Choroid plexus epithelial cell (primary cell): Measurements from ENCODE around the gene CCSAP.

ENCODE experiments used
- DNase-seq: peaks from one replicate; pipeline ENCODE4 v3.0.0-alpha.2; 2010; ENCODE audit warnings: low read depth
- H3K4me3 ChIP-seq: 2 replicates; pipeline ENCODE4 v1.5.1; 2011; ENCODE audit warnings: low read depth, mild to moderate bottlenecking, control low read depth, low read length, moderate library complexity
- TF ChIP-seq, protein P1 (sequence below): conservative IDR thresholded peaks from 2 replicates; pipeline ENCODE4 v1.5.1; 2011; ENCODE audit warnings: low read depth, mild to moderate bottlenecking, control low read depth, inconsistent platforms, low read length, moderate library complexity

Gene CCSAP

DNA sequence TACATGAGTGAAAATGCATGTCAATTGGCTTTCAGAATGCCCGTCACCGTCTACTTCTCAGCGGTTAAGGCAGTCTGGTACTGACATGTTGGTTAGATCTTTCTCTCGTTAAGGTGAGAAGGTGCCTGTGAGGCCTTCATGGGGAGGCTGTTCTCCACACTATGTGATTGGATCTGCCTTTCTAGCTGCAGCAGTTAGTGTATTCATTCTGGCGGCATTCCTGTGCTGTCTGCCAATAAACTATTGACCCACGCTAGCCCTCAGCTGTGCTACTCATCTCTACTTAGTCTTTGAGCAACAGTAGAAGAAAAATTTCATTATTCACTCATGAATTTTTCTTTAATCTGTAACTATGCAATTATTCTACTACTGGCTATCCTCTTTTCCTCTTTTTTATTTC, 32.0 kb downstream of the CCSAP start:
- TF ChIP-seq, protein P1, sequence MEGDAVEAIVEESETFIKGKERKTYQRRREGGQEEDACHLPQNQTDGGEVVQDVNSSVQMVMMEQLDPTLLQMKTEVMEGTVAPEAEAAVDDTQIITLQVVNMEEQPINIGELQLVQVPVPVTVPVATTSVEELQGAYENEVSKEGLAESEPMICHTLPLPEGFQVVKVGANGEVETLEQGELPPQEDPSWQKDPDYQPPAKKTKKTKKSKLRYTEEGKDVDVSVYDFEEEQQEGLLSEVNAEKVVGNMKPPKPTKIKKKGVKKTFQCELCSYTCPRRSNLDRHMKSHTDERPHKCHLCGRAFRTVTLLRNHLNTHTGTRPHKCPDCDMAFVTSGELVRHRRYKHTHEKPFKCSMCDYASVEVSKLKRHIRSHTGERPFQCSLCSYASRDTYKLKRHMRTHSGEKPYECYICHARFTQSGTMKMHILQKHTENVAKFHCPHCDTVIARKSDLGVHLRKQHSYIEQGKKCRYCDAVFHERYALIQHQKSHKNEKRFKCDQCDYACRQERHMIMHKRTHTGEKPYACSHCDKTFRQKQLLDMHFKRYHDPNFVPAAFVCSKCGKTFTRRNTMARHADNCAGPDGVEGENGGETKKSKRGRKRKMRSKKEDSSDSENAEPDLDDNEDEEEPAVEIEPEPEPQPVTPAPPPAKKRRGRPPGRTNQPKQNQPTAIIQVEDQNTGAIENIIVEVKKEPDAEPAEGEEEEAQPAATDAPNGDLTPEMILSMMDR: no peak
- DNase-seq: peak; percentile 20
- no peak overlapping the region for H3K4me3 ChIP-seq

DNA sequence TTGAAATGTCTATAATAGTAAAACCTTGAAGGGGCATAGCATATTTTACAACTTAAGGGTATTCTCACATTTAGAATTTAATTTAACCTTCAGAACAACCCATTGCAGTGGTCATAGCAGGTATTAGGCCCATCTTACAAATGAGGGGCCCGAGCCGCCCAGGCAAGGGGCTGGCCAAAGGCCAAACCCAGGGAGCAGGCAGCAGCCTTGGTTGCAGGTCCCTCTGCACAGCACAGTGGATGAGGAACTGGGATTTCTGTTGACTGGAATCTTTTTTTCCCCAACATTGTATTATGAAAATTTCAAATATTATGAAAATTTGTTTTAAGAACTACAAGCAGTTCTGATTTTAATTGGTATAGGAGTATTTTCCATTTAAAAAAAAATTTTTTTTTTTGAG, 33.2 kb downstream of the CCSAP start:
- DNase-seq: no peak
- no peak overlapping the region for H3K4me3 ChIP-seq
- TF ChIP-seq, protein P1: no peak

DNA sequence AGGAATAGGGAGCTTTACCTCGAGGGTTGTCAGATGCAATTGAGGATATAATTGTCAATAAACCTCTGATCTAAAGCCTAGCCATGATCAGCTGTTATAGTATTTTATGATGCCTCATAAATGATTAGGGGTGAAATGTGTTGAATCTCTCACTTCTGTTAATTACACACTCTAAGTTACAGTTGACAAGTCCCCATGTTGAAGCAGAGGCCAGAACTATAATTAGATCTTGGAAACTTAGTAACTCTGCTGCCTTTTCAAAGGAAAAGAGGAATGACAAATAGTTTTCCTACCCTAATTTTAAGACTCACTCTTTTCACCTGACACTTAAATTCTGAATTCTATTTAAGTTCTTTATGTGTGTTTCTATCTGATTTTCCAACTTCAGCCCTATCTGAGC, 33.8 kb downstream of the CCSAP start:
- TF ChIP-seq, protein P1: no peak
- H3K4me3 ChIP-seq: no peak overlapping the region
- no peak for DNase-seq

DNA sequence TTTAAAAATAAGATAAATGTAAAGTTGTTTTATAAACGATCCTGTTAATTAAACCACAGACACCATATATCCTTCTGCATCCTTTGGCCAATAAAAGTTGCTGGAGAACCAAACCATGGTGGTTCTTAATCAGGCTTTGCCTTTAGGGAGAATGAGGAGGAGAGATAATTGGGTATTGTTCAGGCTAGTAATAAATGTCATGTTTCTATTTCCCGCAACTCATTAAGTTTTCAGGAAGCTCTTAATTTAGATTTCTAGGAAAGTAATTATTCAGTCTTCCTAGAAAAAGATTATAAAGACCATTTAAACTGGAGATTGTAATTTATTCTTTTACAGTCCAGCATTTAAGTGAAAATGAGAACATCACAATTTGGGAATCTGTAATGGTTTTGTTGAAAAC, 37.5 kb downstream of the CCSAP start:
- no peak for DNase-seq
- TF ChIP-seq, protein P1: no peak
- no peak overlapping the region for H3K4me3 ChIP-seq

DNA sequence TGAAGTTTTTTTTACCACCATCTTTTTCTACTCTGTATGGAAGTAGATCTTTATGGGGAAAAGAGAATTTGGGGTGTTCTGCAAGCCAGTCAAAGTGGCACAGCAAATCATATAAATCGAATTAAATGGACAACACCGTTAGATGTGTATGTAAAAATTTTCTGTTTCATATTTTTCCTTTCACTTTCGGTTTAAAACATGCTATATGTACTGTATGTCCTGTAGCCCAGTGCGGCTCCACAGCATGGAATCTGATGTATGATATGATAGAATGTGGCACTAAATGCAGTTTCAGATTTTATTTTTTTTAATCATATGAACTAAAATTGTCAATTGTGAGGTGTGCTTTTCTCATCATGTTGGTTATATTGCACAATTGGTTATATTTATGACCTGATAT, 39.0 kb downstream of the CCSAP start:
- TF ChIP-seq, protein P1: no peak
- no peak overlapping the region for H3K4me3 ChIP-seq
- no peak for DNase-seq

DNA sequence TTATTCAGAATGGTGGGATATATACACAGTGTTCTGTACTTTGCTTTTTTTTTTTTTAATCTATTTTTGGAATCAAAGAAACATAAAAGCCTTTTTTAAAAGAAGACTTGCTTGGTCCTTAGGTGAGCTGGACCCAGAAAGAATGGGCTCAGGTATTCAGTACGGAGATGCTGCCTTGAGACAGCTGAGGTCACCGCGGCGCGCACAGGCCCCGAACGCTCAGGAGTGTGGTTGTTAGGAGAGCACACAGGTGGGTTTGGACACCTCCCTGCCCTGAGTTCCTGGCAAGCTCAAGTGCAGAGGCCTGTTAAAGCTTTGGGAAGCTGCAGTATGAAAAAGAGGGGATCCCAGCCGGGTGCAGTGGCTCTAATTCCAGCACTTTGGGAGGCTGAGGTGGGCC, 40.1 kb downstream of the CCSAP start:
- no peak overlapping the region for H3K4me3 ChIP-seq
- TF ChIP-seq, protein P1: no peak
- DNase-seq: no peak

DNA sequence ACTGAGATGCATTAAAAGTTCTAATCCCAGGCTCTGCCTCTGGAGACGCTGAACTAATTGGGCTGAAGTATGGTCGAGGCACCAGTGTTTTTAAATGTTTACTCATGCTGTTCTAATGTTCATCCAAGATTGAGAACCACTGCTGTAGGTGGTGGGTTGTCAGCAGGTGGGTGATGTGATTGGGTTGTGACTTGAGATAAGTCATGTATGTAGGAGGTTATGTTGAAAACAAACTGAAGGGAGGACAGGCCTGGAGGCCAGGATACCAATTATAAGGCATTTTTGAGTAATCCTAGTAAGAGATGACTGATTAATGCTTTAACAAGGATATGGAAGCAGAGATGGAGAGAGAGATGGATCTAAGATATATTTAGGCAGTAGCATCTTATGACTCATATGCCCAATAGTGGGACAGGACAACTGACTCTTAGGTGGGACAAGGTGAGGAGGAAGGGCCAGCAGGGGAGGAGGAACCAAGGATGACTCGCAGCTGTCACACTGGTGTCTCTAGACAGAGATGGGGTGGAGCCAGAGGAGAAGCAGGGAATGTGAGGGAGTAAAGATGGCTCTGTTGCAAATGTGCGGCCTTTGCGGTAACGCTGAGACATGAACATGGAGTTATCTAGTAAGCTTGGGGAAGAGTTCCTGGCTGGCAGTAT, 42.6 kb downstream of the CCSAP start:
- TF ChIP-seq, protein P1: no peak
- no peak for DNase-seq
- H3K4me3 ChIP-seq: no peak overlapping the region
